Measurements from ENCODE around the gene ZNF580. TPM values are rescaled to one million over a fixed set of nuclear protein-coding genes. Genes with fewer than 3 reads are reported as not detected.
A peak's percentile ranks its signal among the peaks of the same experiment; 100 is the strongest.

The ZNF580 gene
- total and polyA plus RNA-seq, 2 of the 8 experiments (the other 6 are each of a cell fraction or from before 2014, with no cell fraction given): 12.0 to 24.6 TPM

GRCh38 chr19:55602104-55603001 is 38.4 kb upstream of the ZNF580 start:
- H4K8ac ChIP-seq (ENCODE audit: extremely low read depth, insufficient read depth, low read length): peak overlapping the region; percentile 6
- ChIA-PET CTCF (ENCODE audit: partially characterized antibody) (interaction anchor here (0.9 kb wide), 1 partner anchor 55 kb away, joined by 3 read pairs; no protein-coding TSS in a partner anchor), POLR2A (ENCODE audit: partially characterized antibody) (interaction anchor here (0.9 to 3.6 kb wide), 4 partner anchors 9 to 55 kb away, joined by 3 to 18 read pairs (median 4); partner anchors contain the start of gene ZNF784)
- no peak overlapping the region for H2BK20ac ChIP-seq (ENCODE audit: low read length)
- no peak overlapping the region for H3K4me3 ChIP-seq (ENCODE audit: extremely low read depth in 1 of 4, insufficient read depth in 2 of 4, low read depth in 3 of 4, low read length in 4 of 4)
- H3K27me3 ChIP-seq (replicated peaks in 1 of 4; ENCODE audit: control insufficient read depth in 3 of 4, extremely low read depth in 1 of 4, insufficient read depth in 3 of 4, low read length in 3 of 4): no peaks in the 10 kb centered on the region
- no peak overlapping the region for H3K4ac ChIP-seq (replicated peaks; ENCODE audit: insufficient read length, low read depth, low read length)
- H2BK120ac ChIP-seq (replicated peaks; ENCODE audit: low read depth, low read length): no peak overlapping the region
- peak overlapping the region; percentile 45 for H4K91ac ChIP-seq (replicated peaks; ENCODE audit: insufficient read length, low read length)
- 0 out of 2 replicates have a peak overlapping the region, but pooled peaks have one; percentile 66 for H2BK5ac ChIP-seq (ENCODE audit: low read depth, low read length)
- H2AK5ac ChIP-seq (ENCODE audit: low read depth, low read length): peak overlapping the region; percentile 84; the same call in 1 of the 2 replicates
- H2BK12ac ChIP-seq (ENCODE audit: low read depth, low read length): 0 out of 2 replicates have a peak overlapping the region, but pooled peaks have one; percentile 68
- H3K4me2 ChIP-seq (ENCODE audit: insufficient read depth in 1 of 2, low read depth in 2 of 2, low read length in 2 of 2): no peak overlapping the region; a peak in 1 of 4 replicates
- no peak overlapping the region for H3K23ac ChIP-seq (ENCODE audit: insufficient read length)
- peaks cover 3% of the 10 kb centered on the region; the same call in 1 of the 2 replicates for H3K79me1 ChIP-seq (ENCODE audit: low read depth, low read length)
- peaks cover 21% of the 10 kb centered on the region for H3K23me2 ChIP-seq (ENCODE audit: low read depth, low read length)
- FAIRE-seq (no peak), DNase-seq (ENCODE audit: low read depth in 1 of 2, low spot score in 2 of 2) (peak in 1 of 2 experiments; percentile 45)
- no peak overlapping the region for H2AFZ ChIP-seq (ENCODE audit: low read length)
- WGBS, 2 experiments (ENCODE audit: extremely low coverage in 1 of 2, insufficient coverage in 1 of 2, insufficient read length in 1 of 2, insufficient replicate concordance in 2 of 2, low coverage in 1 of 2, low lambda C conversion rate in 2 of 2, missing lambda C conversion rate in 1 of 2): 95% methylated on average over 53 of the region's 60 CpGs; no CpG with 5 or more reads in 1 of the 2 experiments
- H3K79me2 ChIP-seq (ENCODE audit: control insufficient read depth in 1 of 2, insufficient read depth in 2 of 2, low read length in 2 of 2): peaks cover 0 to 10% of the 10 kb centered on the region in 2 experiments; a peak in 2 of 4 replicates
- H3K27ac ChIP-seq (ENCODE audit: low read depth, low read length): no peak overlapping the region
- H4K20me1 ChIP-seq (replicated peaks in 1 of 2; ENCODE audit: control insufficient read depth in 1 of 2, insufficient read depth in 2 of 2, low read length in 2 of 2): peaks cover 2 to 8% of the 10 kb centered on the region in 2 experiments
- TF ChIP-seq GABPA (IDR thresholded peaks at IDR 0.05; ENCODE audit: borderline replicate concordance, insufficient read depth, low read length) (no peak), CHD1 (IDR thresholded peaks at IDR 0.05; ENCODE audit: low read depth, low read length) (no peak)
- no peak overlapping the region for H3K14ac ChIP-seq (ENCODE audit: insufficient read length)
- H3K18ac ChIP-seq (ENCODE audit: extremely low read depth, low read length): no peak overlapping the region
- no peak overlapping the region for H4K5ac ChIP-seq (ENCODE audit: insufficient read length, low read depth, low read length)
- H3K9ac ChIP-seq (replicated peaks in 1 of 4; ENCODE audit: extremely low read depth in 1 of 4, low read depth in 3 of 4, low read length in 3 of 4): no peak overlapping the region
- no peak overlapping the region for H3K56ac ChIP-seq (replicated peaks; ENCODE audit: insufficient read length, low read depth, low read length)
- peak overlapping the region; percentile 46; the same call in 1 of the 2 replicates for H2BK15ac ChIP-seq (ENCODE audit: low read length)
- no peaks in the 10 kb centered on the region; a peak in 1 of 8 replicates for H3K36me3 ChIP-seq (ENCODE audit: control insufficient read depth in 2 of 4, insufficient read depth in 4 of 4, low read length in 3 of 4)
- H3K9me3 ChIP-seq (ENCODE audit: insufficient read depth in 2 of 2, low read depth in 1 of 2, low read length in 1 of 2): no peaks in the 10 kb centered on the region
- peaks cover 0 to 16% (median 12%) of the 10 kb centered on the region in 4 experiments; a peak in 6 of 7 replicates for H3K4me1 ChIP-seq (replicated peaks in 1 of 4; ENCODE audit: control insufficient read depth in 3 of 4, insufficient read depth in 4 of 4, low read length in 3 of 4)

Data from H1 (cell line).